ENCODE results near the gene SARDH. TPM values are rescaled to one million over a fixed set of nuclear protein-coding genes. Genes with fewer than 3 reads are reported as not detected.

Gene SARDH
- total and polyA plus RNA-seq, 2 of the 13 experiments (the other 11 are each of a cell fraction or from before 2014, with no cell fraction given) = 11.6 to 34.9 TPM

GRCh38 chr9:133728856-133729616 is 9.1 kb downstream of the SARDH start (continued):
- TF ChIP-seq ZBTB49 (CRISPR knock-in tag; IDR thresholded peaks at IDR 0.05; ENCODE audit: borderline replicate concordance) (no peak), RAD21 (CRISPR knock-in tag; IDR thresholded peaks at IDR 0.05) (no peak), FOSL2 (CRISPR knock-in tag; IDR thresholded peaks at IDR 0.05) (no peak), PAXIP1 (CRISPR knock-in tag; conservative IDR thresholded peaks at IDR 0.05) (no peak), RNF2 (conservative IDR thresholded peaks at IDR 0.05; ENCODE audit: low read depth) (no peak), SRSF1 (optimal IDR thresholded peaks at IDR 0.05; ENCODE audit: low read depth, low read length) (no peak), ETS1 (CRISPR knock-in tag; IDR thresholded peaks at IDR 0.05) (no peak), NKX3-1 (CRISPR knock-in tag; IDR thresholded peaks at IDR 0.05) (no peak), AKAP8 (CRISPR knock-in tag; IDR thresholded peaks at IDR 0.05) (no peak)
